NCI-H1092 treated with DMSO at 0.1 percent for 48 hours (cell line): ENCODE measurements around the gene SCRG1.

Experiments
- DNase-seq: peaks from one replicate; lab custom pipeline; 2025; lab: John Stamatoyannopoulos, UW

Gene SCRG1

GRCh38 chr4:173362666-173363065 is 36.2 kb downstream of the SCRG1 start:
- DNase-seq: peak; percentile 18

- DNase-seq: peak; percentile 6
Measured at GRCh38 chr4:173360587-173361221, 38.2 kb downstream of the SCRG1 start.

GRCh38 chr4:173357939-173358338 is 41.0 kb downstream of the SCRG1 start:
- peak; percentile 22 for DNase-seq

DNA sequence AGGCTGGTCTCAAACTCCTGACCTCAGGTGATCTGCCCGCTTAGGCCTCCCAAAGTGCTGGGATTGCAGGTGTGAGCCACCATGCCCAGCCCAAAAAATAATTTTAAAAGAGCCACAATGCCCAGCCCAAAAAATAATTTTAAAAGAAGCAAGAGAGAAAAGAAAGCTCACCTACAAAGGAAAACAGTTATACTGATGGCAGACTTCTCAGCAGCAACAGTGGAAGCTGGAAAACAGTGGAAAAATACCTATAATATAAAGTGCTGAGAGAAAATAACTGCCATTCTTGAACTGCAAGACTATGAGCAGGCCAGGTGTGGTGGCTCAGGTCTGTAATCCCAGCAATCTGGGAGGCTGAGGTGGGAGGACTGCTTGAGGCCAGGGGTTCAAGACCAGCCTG is 51.4 kb downstream of the SCRG1 start:
- DNase-seq: no peak

- no peak for DNase-seq
Measured at GRCh38 chr4:173346074-173346473, 52.8 kb downstream of the SCRG1 start.

- no peak for DNase-seq
Measured at GRCh38 chr4:173345648-173346047, 53.3 kb downstream of the SCRG1 start.

DNA sequence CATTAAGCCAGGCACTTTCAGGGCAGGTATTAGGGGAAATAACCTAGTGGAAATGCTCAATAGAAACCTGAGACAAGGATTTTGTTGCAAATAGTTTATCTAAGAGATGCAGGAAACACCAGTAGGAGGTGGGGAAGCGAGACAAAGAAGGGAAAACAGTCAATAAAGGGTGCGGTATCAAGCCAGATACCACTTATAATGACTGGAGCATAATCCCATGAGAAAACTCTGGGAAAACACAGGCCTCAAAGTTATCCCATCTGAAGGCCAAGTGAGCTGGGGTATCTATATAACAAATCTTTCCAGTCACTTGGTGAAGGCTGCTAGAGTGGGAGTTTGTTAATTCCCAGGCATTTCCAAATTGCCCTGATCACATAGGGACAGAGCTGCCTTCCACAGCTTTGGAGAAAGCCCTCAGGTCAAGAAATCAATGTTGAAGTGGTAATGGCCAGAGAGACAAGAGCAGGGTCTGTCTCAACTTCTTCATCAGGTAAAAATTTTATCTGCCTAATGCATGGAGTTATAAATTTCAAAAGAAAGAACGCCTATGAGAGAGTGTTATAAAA is 55.0 kb downstream of the SCRG1 start:
- no peak for DNase-seq

DNA sequence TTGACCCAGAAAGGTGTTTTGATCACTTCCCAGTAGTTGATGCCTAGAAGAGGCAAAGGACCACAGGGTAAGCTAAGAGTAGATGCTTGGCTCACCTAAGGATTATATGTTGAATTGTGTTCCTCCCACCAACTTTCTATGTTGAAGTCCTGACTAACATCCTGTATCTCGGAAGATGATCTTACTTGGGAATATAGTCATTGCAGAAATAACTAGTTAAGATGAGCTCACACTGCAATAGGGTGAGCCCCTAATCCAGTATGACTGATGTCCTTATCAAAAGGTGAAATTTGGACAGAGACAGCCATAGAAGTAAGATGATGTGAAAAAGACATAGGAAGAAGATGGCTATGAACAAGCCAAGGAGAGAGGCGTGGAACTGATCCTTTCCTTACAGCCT is 61.5 kb downstream of the SCRG1 start:
- no peak for DNase-seq

- DNase-seq: peak; percentile 94
Measured at GRCh38 chr4:173334891-173335752, 63.8 kb downstream of the SCRG1 start.
